ENCODE results near the gene MDGA2. TPM values are rescaled to one million over a fixed set of nuclear protein-coding genes. Genes with fewer than 3 reads are reported as not detected.

Gene MDGA2
- total RNA-seq, 1 donor from 2014 or later: not detected

DNA sequence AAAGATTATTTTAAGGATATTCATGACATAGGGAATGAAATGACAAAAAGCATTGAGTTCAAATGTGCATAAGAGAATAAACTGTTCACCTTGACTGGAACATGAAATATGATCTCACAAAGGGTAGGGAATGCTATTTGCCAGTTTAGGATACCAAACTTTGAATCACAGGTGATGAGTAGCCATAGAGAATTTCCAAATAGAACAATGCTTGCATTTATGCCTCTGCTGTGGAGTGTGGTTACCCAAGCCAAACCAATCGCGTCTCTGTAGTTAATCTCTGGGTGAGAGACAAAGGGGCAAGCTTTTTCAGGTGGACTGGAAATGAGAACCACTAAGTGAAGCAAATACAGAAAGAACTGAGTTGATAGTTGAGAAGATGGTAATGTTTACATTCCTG is 652.7 kb downstream of the MDGA2 start:
- no peak overlapping the region for H3K4me3 ChIP-seq
- DNase-seq (no peak), ATAC-seq (no peak)
- H3K27ac ChIP-seq: no peak overlapping the region
- intact Hi-C loops (cut with DNase I): no loop called here
- TF ChIP-seq CTCF (IDR thresholded peaks at IDR 0.05): no peak
- H3K27me3 ChIP-seq: no peaks in the 10 kb centered on the region
- no peaks in the 10 kb centered on the region for H3K36me3 ChIP-seq
- no peaks in the 10 kb centered on the region for H3K4me1 ChIP-seq
- no peaks in the 10 kb centered on the region for H3K9me3 ChIP-seq

DNA sequence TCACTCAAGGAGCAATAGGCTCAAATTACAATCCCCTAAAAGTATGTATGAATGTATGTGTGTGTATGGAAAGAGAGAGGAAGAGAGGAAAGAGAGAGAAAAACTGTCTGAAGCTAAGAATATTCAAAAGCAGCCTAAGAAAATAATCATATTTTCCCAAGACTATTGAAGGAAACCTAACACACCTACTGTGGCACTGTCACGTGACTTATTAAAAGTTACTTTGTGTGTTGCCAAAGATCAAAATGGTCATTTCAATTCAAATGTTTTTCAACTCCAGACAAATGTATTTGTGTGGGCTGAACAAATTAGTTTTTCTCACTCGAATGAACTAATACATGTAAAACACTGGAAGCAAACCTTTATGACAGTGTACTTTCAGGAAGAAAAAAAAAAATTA is 654.9 kb downstream of the MDGA2 start:
- intact Hi-C loops (cut with DNase I): no loop called here
- H3K27ac ChIP-seq: no peak overlapping the region
- ATAC-seq (no peak), DNase-seq (no peak)
- no peaks in the 10 kb centered on the region for H3K4me1 ChIP-seq
- H3K36me3 ChIP-seq: no peaks in the 10 kb centered on the region
- H3K4me3 ChIP-seq: no peak overlapping the region
- H3K27me3 ChIP-seq: no peaks in the 10 kb centered on the region
- H3K9me3 ChIP-seq: no peaks in the 10 kb centered on the region
- no peak for TF ChIP-seq CTCF (IDR thresholded peaks at IDR 0.05)

- Histone ChIP-seq H3K4me1 (no peaks in the 10 kb centered on the region), H3K4me3 (no peak overlapping the region), H3K36me3 (no peaks in the 10 kb centered on the region), H3K27me3 (no peaks in the 10 kb centered on the region), H3K27ac (no peak overlapping the region), H3K9me3 (no peaks in the 10 kb centered on the region)
- ATAC-seq (no peak), DNase-seq (no peak)
- no peak for TF ChIP-seq CTCF (IDR thresholded peaks at IDR 0.05)
- intact Hi-C loops (cut with DNase I): no loop called here
These were observed 662.7 kb downstream of the MDGA2 start for GRCh38 chr14:47012533-47013280.

GRCh38 chr14:47009615-47010014 is 665.8 kb downstream of the MDGA2 start:
- no peaks in the 10 kb centered on the region for H3K9me3 ChIP-seq
- no peak overlapping the region for H3K27ac ChIP-seq
- no peaks in the 10 kb centered on the region for H3K36me3 ChIP-seq
- H3K27me3 ChIP-seq: no peaks in the 10 kb centered on the region
- no peak for TF ChIP-seq CTCF (IDR thresholded peaks at IDR 0.05)
- ATAC-seq (no peak), DNase-seq (no peak)
- H3K4me3 ChIP-seq: no peak overlapping the region
- no peaks in the 10 kb centered on the region for H3K4me1 ChIP-seq
- intact Hi-C loops (cut with DNase I): no loop called here

DNA sequence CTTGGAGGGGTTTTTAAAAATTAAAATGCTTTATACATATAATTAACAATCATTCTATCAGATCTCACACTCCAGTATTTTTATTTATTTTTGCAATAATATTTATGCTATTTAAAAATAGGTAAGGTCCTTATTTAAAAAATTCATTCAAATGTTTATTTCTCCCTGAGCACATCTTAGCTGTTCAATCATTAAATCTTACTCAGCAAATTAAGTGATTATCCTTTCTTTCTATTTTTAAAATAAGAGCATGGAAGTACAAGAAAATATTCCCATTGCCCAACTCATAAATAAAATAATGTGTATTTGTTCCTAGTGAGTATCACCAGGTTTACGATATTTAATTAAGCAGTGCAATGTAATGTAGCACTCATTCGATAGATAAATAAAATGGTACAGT is 666.7 kb downstream of the MDGA2 start:
- Histone ChIP-seq H3K4me1 (no peaks in the 10 kb centered on the region), H3K27ac (no peak overlapping the region), H3K9me3 (no peaks in the 10 kb centered on the region), H3K4me3 (no peak overlapping the region), H3K27me3 (no peaks in the 10 kb centered on the region), H3K36me3 (no peaks in the 10 kb centered on the region)
- intact Hi-C loops (cut with DNase I): no loop called here
- ATAC-seq (no peak), DNase-seq (no peak)
- no peak for TF ChIP-seq CTCF (IDR thresholded peaks at IDR 0.05)

GRCh38 chr14:46999661-47000060 is 675.7 kb downstream of the MDGA2 start:
- DNase-seq: no peak
- no peak for TF ChIP-seq CTCF (IDR thresholded peaks at IDR 0.05)
- no peak for ATAC-seq
- Histone ChIP-seq H3K4me3 (no peak overlapping the region), H3K27me3 (no peaks in the 10 kb centered on the region), H3K27ac (no peak overlapping the region), H3K9me3 (no peaks in the 10 kb centered on the region), H3K36me3 (no peaks in the 10 kb centered on the region), H3K4me1 (no peaks in the 10 kb centered on the region)
- intact Hi-C loops (cut with DNase I): no loop called here

Data from upper lobe of right lung (tissue), 1 donor.